AG04449 (cell line): ENCODE results near the gene MARS1.

Source experiments
- CTCF ChIA-PET: fragments of 350-600 bp; formaldehyde crosslinking; extraction: SDS; loops from one replicate; lab custom pipeline; 2021; ENCODE audit warnings: antibody characterized with exemption; lab: Yijun Ruan, JAX
- POLR2A ChIA-PET: fragments of 400-600, 350-600 bp; formaldehyde crosslinking; extraction: SDS; loops from one replicate; lab custom pipeline; 2020; ENCODE audit warnings: antibody characterized with exemption, inconsistent platforms; lab: Yijun Ruan, JAX
- DNase-seq: peaks from one replicate; pipeline ENCODE4 v3.0.0-alpha.2; 2010; ENCODE audit warnings: low read depth, low spot score
- H3K4me3 ChIP-seq: 2 replicates; pipeline ENCODE4 v1.5.1; 2011; ENCODE audit warnings: low read depth, mild to moderate bottlenecking, control low read depth, low read length
- CTCF ChIP-seq: IDR thresholded peaks from one replicate; pipeline ENCODE4 v1.5.1; 2011; ENCODE audit warnings: mild to moderate bottlenecking, moderate library complexity, low read length, control low read depth, inconsistent platforms; ENCODE audit not compliant: insufficient read depth; ENCODE audit errors: missing control alignments

Gene MARS1

GRCh38 chr12:57525615-57526383, 37.9 kb downstream of the MARS1 start:
- CTCF ChIA-PET: interaction anchor here (0.8 to 2.4 kb wide), 3 partner anchors 15 to 70 kb away, joined by 3 to 7 read pairs (median 3); no protein-coding TSS in a partner anchor

DNA sequence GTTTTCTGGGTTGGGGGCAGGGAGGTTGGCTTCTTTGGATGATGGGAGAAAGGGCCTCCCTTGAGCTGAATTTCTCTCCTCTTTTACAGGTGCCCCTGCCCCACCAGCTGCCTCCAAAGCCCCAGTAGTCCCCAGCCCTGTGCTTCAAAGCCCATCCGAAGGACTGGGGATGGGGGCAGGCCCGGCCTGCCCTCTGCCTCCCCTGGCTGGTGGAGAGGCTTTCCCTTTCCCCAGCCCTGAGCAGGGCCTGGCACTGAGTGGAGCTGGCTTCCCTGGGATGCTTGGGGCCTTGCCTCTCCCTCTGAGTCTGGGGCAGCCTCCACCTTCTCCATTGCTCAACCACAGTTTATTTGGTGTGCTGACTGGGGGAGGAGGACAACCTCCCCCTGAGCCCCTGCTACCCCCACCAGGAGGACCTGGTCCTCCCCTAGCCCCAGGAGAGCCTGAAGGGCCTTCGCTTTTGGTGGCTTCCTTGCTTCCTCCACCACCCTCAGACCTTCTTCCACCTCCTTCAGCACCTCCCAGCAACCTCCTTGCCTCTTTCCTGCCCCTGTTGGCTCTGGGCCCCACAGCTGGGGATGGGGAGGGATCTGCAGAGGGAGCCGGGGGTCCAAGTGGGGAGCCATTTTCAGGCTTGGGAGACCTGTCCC, 38.7 kb downstream of the MARS1 start:
- DNase-seq: no peak
- ChIA-PET POLR2A (interaction anchor here (1.0 to 1.3 kb wide), 2 partner anchors 12 to 17 kb away, joined by 3 to 4 read pairs; no protein-coding TSS in a partner anchor), CTCF (interaction anchor here (0.7 to 1.3 kb wide), 4 partner anchors 11 to 199 kb away, joined by 3 read pairs; no protein-coding TSS in a partner anchor)
- TF ChIP-seq CTCF: no peak
- no peak overlapping the region for H3K4me3 ChIP-seq

More at GRCh38 chr12:57525615-57526383, 37.9 kb downstream of the MARS1 start:
- POLR2A ChIA-PET: interaction anchor here (1.0 to 1.3 kb wide), 2 partner anchors 11 to 18 kb away, joined by 3 to 4 read pairs; no protein-coding TSS in a partner anchor
- no peak overlapping the region for H3K4me3 ChIP-seq
- no peak for TF ChIP-seq CTCF
- DNase-seq: no peak

DNA sequence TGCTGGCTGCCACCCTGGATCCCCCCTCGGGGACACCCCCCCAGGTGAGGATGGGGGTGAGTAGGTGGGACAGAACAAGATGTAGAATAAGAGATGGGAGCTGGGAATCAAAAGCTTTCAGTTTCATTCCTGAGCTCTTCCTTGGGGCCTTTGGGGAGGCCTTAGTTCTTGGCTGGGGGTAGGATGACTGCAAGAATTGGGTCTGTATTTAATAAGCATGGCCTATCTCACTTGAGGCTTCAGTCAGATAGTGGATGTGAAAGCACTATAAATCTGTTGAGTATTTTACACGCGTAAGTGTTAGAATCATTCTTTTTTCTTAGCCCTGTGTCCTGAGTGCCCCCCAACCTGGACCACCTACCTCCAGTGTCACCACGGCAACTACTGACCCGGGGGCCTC, 39.3 kb downstream of the MARS1 start:
- ChIA-PET CTCF (interaction anchor here (0.7 to 1.3 kb wide), 3 partner anchors 11 to 199 kb away, joined by 3 read pairs; no protein-coding TSS in a partner anchor), POLR2A (interaction anchor here (1.3 kb wide), 1 partner anchor 12 kb away, joined by 4 read pairs; no protein-coding TSS in a partner anchor)
- no peak for TF ChIP-seq CTCF
- DNase-seq: no peak
- H3K4me3 ChIP-seq: no peak overlapping the region

GRCh38 chr12:57528176-57528575, 40.3 kb downstream of the MARS1 start:
- H3K4me3 ChIP-seq: no peak overlapping the region
- DNase-seq: no peak
- no peak for TF ChIP-seq CTCF
- CTCF ChIA-PET: interaction anchor here (1.3 kb wide), 1 partner anchor 9 kb away, joined by 3 read pairs; no protein-coding TSS in a partner anchor
- POLR2A ChIA-PET: interaction anchor here (2.8 to 3.1 kb wide), 2 partner anchors 8 to 11 kb away, joined by 11 to 14 read pairs; partner anchors contain the start of gene DDIT3

GRCh38 chr12:57528831-57529555, 41.1 kb downstream of the MARS1 start:
- no peak overlapping the region for H3K4me3 ChIP-seq
- CTCF ChIA-PET: interaction anchor here (1.0 to 1.3 kb wide), 2 partner anchors 8 to 10 kb away, joined by 3 read pairs; no protein-coding TSS in a partner anchor
- TF ChIP-seq CTCF: no peak
- no peak for DNase-seq
- POLR2A ChIA-PET: interaction anchor here (2.8 to 3.1 kb wide), 2 partner anchors 9 to 10 kb away, joined by 11 to 14 read pairs; partner anchors contain the start of gene DDIT3
